HK-2 (cell line): ENCODE measurements around the gene ANAPC1.
"Not testable (repeated sequence)": the region's sequence is repeated elsewhere in the genome, so short reads cannot be mapped to it uniquely, and the experiment has no call there.

Source experiments
- DNase-seq: peaks from one replicate; pipeline ENCODE4 v3.0.0-alpha.2; 2018; ENCODE audit not compliant: unreplicated experiment

Gene ANAPC1

GRCh38 chr2:111735420-111735819, 148.6 kb downstream of the ANAPC1 start:
- not testable (repeated sequence) for DNase-seq

- DNase-seq, result not testable (repeated sequence)
Observed at GRCh38 chr2:111729812-111730458, 154.1 kb downstream of the ANAPC1 start.

DNA sequence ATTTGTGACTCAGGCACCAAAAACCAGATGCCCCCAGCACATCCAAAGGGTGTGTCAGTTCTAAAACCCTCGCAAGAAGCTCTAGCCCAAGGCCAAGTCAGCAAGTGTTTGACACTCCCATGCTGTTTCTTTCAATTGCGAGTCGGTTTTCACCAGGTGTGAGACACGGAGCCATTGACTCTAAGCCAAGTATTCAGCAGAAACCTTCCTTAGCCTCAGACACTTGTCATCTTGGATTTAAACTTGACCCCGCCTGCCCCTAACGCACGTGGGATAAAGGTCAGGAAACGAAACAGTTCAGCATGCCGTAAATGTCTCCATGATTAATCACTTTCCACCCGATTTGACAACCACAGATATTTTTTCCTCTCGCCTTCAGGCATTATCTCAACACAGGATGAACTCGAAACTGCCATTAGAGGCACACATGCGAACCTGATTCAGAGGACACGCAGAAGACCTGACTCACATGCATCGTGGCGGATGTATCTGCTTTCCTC, 156.3 kb downstream of the ANAPC1 start:
- DNase-seq, result not testable (repeated sequence)

- not testable (repeated sequence) for DNase-seq
Observed at GRCh38 chr2:111725742-111726141, 158.3 kb downstream of the ANAPC1 start.

GRCh38 chr2:111719610-111720009, 164.4 kb downstream of the ANAPC1 start:
- DNase-seq, result not testable (repeated sequence)
